GM18498 (cell line): ENCODE measurements around the gene MIS12.
A peak's percentile ranks its signal among the peaks of the same experiment; 100 is the strongest.

Source experiments
- ATAC-seq: cut with Tn5 transposase; IDR thresholded peaks from one replicate; pipeline ENCODE4 v1.9.1; 2021; ENCODE audit warnings: mild to moderate bottlenecking, moderate library complexity; ENCODE audit not compliant: unreplicated experiment

Gene MIS12

GRCh38 chr17:5499476-5500231 lies 13.3 kb downstream of the MIS12 start:
- no peak for ATAC-seq

GRCh38 chr17:5500247-5500588 lies 13.9 kb downstream of the MIS12 start:
- ATAC-seq: no peak

GRCh38 chr17:5500589-5501391 lies 14.4 kb downstream of the MIS12 start:
- ATAC-seq: peak; percentile 76

GRCh38 chr17:5501685-5502084 lies 15.3 kb downstream of the MIS12 start:
- no peak for ATAC-seq

- ATAC-seq: no peak
These were observed 16.2 kb downstream of the MIS12 start for GRCh38 chr17:5502552-5502951.

- ATAC-seq: no peak
These were observed 19.9 kb downstream of the MIS12 start for GRCh38 chr17:5506307-5506706.

GRCh38 chr17:5508810-5509209 lies 22.4 kb downstream of the MIS12 start:
- ATAC-seq: no peak

GRCh38 chr17:5509482-5509881 lies 23.1 kb downstream of the MIS12 start:
- no peak for ATAC-seq

- ATAC-seq: no peak
These were observed 24.4 kb downstream of the MIS12 start for GRCh38 chr17:5510771-5511170.

GRCh38 chr17:5511401-5512225 lies 25.2 kb downstream of the MIS12 start:
- no peak for ATAC-seq

- ATAC-seq: no peak
These were observed 27.3 kb downstream of the MIS12 start for GRCh38 chr17:5513628-5514027.

- no peak for ATAC-seq
These were observed 28.6 kb downstream of the MIS12 start for GRCh38 chr17:5514976-5515375.

- ATAC-seq: no peak
These were observed 29.9 kb downstream of the MIS12 start for GRCh38 chr17:5516060-5516792.

- ATAC-seq: no peak
These were observed 36.1 kb downstream of the MIS12 start for GRCh38 chr17:5522476-5522875.

GRCh38 chr17:5523249-5523648 lies 36.9 kb downstream of the MIS12 start:
- no peak for ATAC-seq

- no peak for ATAC-seq
These were observed 40.6 kb downstream of the MIS12 start for GRCh38 chr17:5526821-5527598.

- ATAC-seq: no peak
These were observed 41.4 kb downstream of the MIS12 start for GRCh38 chr17:5527601-5528250.

GRCh38 chr17:5530265-5531084 lies 44.1 kb downstream of the MIS12 start:
- ATAC-seq: no peak

- ATAC-seq: no peak
These were observed 44.7 kb downstream of the MIS12 start for GRCh38 chr17:5531085-5531418.
